RWPE2 (cell line): Measurements from ENCODE around the gene ZDHHC1.

Experiments
- ATAC-seq: fragments of 200-7000 bp; cut with Tn5 transposase; 3 replicates; pipeline ENCODE4 v1.9.1; 2021; ENCODE audit warnings: low read depth
- DNase-seq: peaks from one replicate; pipeline ENCODE4 v3.0.0-alpha.2; 2020; ENCODE audit warnings: low spot score
- H3K27ac ChIP-seq: fragments of 450-650 bp; 2 replicates; pipeline ENCODE4 v1.5.1; 2017; ENCODE audit warnings: mild to moderate bottlenecking; ENCODE audit not compliant: poor library complexity, severe bottlenecking
- H3K27me3 ChIP-seq: fragments of 250-450 bp; sonication (Bioruptor Pico); 2 replicates; pipeline ENCODE4 v1.5.1; 2021; ENCODE audit warnings: mild to moderate bottlenecking, moderate library complexity; ENCODE audit not compliant: insufficient read depth, poor library complexity, severe bottlenecking
- H3K36me3 ChIP-seq: fragments of 250-450 bp; sonication (Bioruptor Pico); 2 replicates; pipeline ENCODE4 v1.5.1; 2020; ENCODE audit warnings: low read depth, mild to moderate bottlenecking, moderate library complexity
- H3K4me1 ChIP-seq: fragments of 250-450 bp; sonication (Bioruptor Pico); 2 replicates; pipeline ENCODE4 v1.5.1; 2021; ENCODE audit warnings: mild to moderate bottlenecking, moderate library complexity; ENCODE audit not compliant: insufficient read depth, poor library complexity, severe bottlenecking
- H3K4me3 ChIP-seq: fragments of 250-450 bp; sonication (Bioruptor Pico); 2 replicates; pipeline ENCODE4 v1.5.1; 2021; ENCODE audit warnings: mild to moderate bottlenecking, moderate library complexity; ENCODE audit not compliant: severe bottlenecking
- H3K9me3 ChIP-seq: fragments of 250-450 bp; sonication (Bioruptor Pico); 2 replicates; pipeline ENCODE4 v1.5.1; 2021; ENCODE audit warnings: mild to moderate bottlenecking, moderate library complexity; ENCODE audit not compliant: severe bottlenecking
- TF ChIP-seq, protein P1 (sequence below): fragments of 450-650 bp; IDR thresholded peaks from one replicate; pipeline ENCODE4 v1.5.1; 2017; ENCODE audit warnings: mild to moderate bottlenecking, moderate library complexity; ENCODE audit not compliant: poor library complexity, severe bottlenecking

The ZDHHC1 gene

DNA sequence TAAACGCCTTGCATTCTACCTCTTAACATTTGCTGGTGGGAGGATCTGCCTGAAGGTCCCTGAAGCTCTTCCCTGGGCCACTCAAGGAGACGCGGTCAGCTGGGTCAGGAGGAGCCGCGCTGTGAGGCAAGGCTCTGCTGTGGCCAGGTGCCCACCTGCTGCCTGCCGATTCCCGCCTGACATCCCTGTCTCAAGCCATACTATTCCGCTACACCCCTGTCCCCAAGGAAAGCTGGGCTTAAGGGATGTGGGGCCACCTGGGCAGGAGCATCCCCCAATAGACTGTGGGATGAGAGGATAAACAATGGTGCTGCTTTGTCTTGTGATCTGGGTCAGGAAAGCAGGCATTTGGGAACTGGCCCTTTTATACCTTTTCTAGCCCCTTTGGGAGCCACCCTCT is 28.1 kb downstream of the ZDHHC1 start:
- Histone ChIP-seq H3K4me1 (no peaks in the 10 kb centered on the region), H3K36me3 (no peaks in the 10 kb centered on the region), H3K27ac (no peak overlapping the region), H3K27me3 (no peaks in the 10 kb centered on the region), H3K4me3 (no peak overlapping the region), H3K9me3 (no peaks in the 10 kb centered on the region)
- no peak for ATAC-seq
- DNase-seq: no peak
- TF ChIP-seq, protein P1, sequence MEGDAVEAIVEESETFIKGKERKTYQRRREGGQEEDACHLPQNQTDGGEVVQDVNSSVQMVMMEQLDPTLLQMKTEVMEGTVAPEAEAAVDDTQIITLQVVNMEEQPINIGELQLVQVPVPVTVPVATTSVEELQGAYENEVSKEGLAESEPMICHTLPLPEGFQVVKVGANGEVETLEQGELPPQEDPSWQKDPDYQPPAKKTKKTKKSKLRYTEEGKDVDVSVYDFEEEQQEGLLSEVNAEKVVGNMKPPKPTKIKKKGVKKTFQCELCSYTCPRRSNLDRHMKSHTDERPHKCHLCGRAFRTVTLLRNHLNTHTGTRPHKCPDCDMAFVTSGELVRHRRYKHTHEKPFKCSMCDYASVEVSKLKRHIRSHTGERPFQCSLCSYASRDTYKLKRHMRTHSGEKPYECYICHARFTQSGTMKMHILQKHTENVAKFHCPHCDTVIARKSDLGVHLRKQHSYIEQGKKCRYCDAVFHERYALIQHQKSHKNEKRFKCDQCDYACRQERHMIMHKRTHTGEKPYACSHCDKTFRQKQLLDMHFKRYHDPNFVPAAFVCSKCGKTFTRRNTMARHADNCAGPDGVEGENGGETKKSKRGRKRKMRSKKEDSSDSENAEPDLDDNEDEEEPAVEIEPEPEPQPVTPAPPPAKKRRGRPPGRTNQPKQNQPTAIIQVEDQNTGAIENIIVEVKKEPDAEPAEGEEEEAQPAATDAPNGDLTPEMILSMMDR: no peak

DNA sequence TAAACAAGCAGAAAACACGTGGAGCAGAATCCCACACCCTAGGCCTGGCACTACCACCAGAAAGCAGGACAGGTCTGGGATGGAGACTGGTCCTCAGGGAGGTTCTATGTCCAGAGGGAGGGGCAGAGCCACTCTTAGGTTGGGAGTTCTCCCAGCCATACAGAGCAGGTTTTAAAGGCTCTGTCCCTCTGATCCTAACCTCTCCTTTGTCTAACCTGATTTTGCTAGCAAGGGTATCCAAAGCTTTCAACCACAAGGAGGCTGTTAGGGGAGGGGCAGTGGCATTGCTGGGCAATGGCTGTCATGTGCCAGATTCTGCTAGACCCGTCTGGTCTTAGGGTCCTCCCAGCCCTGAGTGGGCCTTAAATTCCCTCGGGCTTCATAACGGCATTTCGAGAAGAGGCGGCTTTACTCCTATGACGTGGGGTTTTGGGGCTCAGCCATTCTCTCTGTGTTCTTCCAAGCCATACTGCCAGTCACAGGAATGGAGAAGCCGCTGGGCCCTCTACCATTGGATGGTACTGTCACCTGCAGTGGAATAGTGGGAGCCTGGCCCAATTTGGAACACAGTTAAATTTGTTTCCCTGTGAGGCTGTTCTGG is 28.7 kb downstream of the ZDHHC1 start:
- Histone ChIP-seq H3K4me3 (no peak overlapping the region), H3K9me3 (no peaks in the 10 kb centered on the region), H3K4me1 (no peaks in the 10 kb centered on the region), H3K36me3 (no peaks in the 10 kb centered on the region), H3K27ac (no peak overlapping the region), H3K27me3 (no peaks in the 10 kb centered on the region)
- DNase-seq (peak; percentile 24), ATAC-seq (no peak)
- TF ChIP-seq, protein P1: no peak

DNA sequence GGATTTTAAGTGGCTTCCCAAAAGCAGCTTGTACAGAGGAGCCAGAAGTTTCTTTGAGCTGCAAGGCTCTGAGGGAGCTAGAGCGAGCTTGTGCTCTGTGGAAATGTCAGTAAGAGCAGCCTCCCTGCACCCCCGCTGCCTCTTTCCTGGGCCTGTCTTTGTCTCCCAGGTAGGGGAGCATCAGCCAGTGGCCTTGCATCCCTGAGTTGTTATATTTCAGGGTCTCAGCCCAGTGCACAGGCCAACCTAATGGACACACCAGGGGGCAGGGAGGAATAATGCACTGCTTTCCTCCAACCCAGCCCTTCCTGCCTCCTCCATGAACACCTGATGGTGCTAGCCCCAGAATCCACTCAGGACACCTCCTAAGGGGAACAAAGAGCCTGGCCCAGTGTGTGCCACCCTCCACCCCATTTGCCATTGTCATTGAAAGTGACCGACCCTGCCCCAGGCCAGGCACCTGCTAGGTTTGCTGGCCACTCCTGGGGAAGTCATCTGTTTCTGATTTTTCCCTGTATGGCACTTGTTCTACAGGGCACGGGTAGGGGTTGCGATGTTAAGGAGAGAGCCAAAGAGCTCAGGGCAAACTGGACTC is 29.3 kb downstream of the ZDHHC1 start:
- no peak overlapping the region for H3K4me3 ChIP-seq
- H3K27ac ChIP-seq: no peak overlapping the region
- H3K4me1 ChIP-seq: no peaks in the 10 kb centered on the region
- TF ChIP-seq, protein P1: no peak
- H3K36me3 ChIP-seq: no peaks in the 10 kb centered on the region
- DNase-seq: peak; percentile 29
- ATAC-seq: no peak
- H3K27me3 ChIP-seq: no peaks in the 10 kb centered on the region
- H3K9me3 ChIP-seq: no peaks in the 10 kb centered on the region

DNA sequence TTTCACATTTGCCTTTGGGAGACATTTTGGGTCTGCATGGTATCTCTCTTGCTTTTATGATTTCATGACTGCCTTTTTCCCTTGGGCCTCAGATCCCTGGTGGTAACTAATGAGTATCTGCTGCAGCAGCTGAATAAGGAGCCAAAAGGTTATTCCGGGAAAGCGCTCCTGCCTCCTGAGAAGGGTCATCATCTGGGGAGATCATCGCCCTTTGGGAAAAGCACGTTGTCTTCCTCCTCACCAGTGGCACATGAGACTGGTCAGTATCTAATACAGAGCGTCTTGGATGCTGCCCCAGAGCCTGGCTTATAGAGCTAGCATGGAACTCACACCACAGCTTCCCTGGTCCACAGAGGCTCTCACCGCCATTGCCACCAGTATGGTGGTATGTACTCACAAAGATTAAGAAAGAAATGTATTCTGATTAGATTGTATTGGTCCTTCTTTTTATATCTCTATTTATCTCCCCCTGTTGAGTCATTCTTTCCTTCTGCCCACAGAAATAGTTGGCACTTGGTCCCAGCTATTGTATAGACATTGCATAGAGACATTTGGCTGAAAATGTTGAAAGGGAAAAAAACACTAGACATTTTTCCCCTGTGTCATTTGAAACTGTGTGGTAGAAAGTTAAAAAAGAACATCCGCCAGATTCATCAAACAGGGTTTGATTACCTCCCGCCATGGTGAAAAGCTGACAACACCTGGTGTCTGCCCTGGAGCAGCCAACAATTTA is 31.3 kb downstream of the ZDHHC1 start:
- Histone ChIP-seq H3K27me3 (no peaks in the 10 kb centered on the region), H3K4me3 (no peak overlapping the region), H3K9me3 (no peaks in the 10 kb centered on the region), H3K36me3 (no peaks in the 10 kb centered on the region), H3K4me1 (no peaks in the 10 kb centered on the region), H3K27ac (no peak overlapping the region)
- TF ChIP-seq, protein P1: no peak
- DNase-seq (no peak), ATAC-seq (no peak)

DNA sequence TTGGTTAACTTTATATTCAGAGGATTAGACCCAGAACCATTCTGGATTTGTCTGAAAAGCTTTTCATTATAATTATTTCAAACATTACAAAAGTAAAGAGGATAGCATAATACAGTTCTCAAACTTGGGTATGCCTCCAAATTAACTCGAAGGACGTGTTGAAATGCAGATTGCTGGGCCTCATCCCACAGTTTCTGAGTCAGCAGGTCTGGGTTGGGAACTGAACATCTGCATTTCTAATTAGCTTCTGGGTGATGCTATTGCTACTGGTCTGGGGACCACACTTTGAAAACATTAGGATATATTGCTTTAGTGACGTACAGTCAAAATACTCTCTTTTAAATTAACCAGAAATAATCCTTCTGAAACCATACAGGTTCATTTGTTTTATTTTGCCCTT is 33.0 kb downstream of the ZDHHC1 start:
- Histone ChIP-seq H3K27ac (no peak overlapping the region), H3K27me3 (no peaks in the 10 kb centered on the region), H3K4me3 (no peak overlapping the region), H3K4me1 (no peaks in the 10 kb centered on the region), H3K9me3 (no peaks in the 10 kb centered on the region), H3K36me3 (no peaks in the 10 kb centered on the region)
- ATAC-seq (no peak), DNase-seq (no peak)
- TF ChIP-seq, protein P1: no peak
